HG03378 (cell line): ENCODE data around the gene STOX2.

Source experiments
- ATAC-seq: cut with Tn5 transposase; IDR thresholded peaks from one replicate; pipeline ENCODE4 v1.9.1; 2021; ENCODE audit warnings: mild to moderate bottlenecking, moderate library complexity; ENCODE audit not compliant: unreplicated experiment

Gene STOX2

DNA sequence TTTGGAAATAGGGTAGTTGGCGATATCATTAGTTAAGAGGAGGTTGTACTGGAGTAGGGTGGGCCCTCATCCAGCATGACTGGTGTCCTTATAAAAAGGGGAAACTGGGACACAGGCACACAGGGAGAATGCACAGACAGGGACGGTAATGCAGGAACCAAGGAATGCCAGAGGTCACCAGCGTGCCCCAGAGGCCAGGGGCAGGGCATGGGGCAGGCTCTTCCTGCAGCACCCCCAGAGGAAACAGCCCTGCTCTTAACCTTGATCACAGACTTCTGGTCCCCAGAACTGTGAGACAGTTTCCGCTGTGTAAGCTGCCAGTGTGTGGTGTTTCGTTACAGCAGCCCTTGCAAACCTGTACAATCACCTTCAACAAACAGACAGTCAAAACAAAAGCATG lies 15.9 kb upstream of the STOX2 start:
- no peak for ATAC-seq

DNA sequence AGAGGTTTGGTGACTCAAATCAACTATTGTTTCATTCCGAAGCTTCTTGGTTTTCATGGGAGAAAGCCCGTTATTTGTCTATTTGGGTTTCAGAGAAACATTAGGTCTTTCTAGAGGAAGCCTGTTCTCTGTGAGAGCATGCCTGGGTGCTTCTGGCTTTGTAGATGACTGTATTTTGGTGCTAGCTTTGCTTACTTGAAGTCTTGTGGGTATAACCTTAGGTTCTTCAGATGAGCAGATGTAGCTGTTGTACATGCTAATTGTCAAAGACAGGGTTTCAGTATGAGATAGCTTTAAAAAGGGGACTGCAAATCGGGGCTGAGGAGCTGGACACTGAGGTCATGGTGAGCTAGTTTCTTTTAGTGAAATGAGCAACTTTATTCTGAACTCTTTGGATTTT lies 7.9 kb upstream of the STOX2 start:
- ATAC-seq = no peak

DNA sequence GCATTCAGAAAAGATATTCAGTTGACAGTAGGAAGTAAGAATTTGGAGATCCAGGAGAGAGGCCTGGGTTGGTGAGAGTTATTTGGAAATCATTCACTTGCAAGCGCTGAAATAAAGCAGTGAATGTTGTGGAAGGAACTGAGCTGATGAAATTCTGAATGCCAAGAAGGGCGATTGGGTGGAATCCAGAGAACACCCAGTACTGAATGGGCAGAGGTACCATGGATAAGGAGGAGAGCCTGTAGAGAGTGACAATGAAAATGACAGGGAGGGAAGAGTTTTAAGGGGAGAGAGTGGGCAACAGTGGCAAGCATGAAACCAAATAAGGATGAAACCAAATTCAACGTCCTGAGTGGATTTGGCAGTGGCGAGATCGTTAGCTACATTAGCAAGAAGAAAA lies 6.7 kb upstream of the STOX2 start:
- no peak for ATAC-seq

DNA sequence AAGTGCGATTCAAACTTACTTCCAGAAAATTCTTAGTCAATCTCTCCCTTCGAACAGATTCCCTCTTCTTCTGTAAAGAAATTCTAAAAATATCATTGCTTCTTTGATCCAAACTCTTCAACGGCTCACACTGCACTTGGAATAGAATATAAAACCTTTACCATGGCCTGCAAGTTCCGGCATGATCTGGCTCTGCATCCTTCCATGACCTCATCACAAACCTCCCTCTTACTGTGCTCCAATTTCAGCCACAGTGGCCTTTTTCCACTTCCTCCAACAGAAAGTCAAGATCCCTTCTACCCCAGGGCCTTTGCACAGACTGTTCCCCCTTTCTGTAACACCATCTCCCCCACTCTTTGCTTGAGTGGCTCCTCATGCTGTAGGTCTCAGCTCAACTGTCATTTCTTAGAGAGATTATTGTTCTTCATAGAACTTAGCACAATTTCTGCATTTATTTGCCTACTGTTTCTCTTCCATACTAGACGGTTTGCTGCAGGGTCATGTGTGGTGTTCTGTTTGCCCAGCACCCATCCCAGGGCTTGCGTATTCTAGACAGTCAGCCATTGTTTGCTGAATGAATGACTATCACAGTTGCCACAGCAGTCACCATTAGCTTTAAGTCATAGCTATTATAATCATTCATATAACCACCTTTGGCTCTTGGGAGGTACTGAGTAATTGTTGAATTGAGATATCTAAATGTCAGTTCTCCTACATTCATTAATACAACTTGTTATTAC lies 1.9 kb upstream of the STOX2 start:
- no peak for ATAC-seq

DNA sequence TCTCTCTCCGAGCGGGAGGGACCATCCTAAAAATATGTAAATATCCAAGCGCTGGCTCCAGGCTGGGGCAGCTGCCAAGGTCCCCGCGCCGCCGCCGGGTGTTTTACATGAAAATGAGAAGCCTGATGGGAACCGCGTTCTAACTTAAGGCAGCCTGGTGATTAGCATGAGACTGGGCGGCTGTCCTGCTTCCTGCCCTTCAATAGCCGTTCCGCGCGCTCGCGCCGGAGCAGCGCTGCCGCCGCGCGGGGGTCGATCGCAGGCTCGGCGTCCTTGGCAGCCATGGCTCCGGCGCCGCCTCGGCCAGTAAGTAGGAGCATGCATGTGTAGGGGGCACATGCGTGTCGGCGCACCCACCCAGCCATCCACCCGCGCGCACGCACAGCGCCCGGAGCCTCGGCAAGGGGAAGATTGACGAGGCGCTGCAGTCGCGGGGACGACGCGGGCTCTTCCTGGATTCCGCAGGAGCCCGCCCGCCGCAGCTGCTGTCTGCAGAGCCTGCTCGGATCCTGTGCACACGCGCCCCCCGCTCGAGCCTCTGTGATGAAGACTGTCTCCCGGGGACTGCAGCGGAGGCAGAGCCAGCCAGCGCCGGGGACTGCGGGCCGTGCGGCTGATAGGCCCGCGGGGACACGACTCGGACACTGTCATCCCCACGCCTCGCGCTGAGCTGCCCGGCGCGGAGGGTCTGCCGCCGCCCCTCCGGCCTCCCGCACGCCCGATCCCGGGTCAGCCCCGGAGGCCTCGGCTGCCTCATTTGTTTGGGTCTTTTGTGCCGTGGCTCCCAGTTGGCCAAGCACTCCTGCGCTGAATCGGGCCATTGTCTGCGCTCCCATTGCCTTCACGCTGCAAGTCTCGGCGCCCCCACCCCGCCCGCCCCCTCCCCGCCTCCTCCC lies 734 bp downstream of the STOX2 start:
- ATAC-seq = no peak

GRCh38 chr4:183906489-183906738 lies 1.3 kb downstream of the STOX2 start:
- ATAC-seq = no peak

- ATAC-seq = no peak
Measured at GRCh38 chr4:183906739-183907651, 1.9 kb downstream of the STOX2 start.

DNA sequence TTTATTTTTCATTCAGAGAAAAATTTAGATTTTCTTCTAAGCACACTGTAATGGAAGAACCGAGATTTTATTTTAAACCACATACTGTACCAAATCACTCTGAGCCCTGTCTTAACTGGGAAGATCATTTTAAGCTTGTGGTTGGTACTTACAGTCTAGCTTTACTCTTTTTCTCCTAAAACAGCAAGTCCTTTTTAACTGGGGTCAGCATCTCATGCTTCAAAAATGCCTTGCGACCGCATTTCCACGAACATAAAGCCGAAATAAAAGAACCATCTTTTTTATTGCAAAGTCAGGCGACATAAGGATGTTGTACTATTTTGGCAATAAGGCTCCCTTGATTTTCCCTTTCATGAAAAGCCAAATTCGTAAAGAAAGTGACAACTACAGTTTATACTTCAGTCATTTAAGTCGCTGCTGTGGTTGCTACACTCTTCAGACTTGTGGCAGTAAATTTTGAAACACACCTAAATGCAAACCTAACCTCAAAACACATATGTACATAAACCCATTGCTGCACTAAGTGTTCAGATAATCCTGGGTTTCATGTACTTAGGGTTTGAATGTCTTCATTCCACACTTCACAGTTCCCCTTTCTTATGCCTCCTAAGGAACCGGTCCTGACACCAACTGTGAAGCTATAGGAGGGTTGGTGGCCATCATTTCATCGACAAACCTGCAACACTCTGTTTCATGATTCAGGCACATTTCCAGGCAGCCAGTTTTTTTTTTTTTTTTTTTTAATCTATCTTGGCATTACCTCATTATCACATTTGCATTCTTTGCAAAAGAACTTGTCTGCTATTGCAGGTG lies 3.0 kb downstream of the STOX2 start:
- ATAC-seq = no peak

DNA sequence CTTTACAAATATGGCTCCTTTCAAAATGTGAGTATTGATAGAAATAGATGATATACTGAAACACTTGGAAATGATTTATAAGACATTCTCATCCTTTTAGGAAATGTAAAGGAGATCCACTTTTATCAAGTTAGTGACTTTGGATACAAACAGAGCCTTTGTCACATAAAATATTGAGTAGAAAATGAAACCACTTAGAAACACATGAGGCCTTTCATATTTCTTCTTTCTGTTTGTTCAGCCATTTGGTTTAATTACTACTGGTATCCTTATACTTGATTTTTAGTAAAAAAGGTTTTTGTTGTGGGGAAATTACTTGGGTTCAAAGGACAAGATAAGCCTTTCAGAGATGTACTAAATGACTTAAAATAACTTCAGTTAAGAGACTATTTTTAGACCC lies 4.1 kb downstream of the STOX2 start:
- no peak for ATAC-seq

- no peak for ATAC-seq
Measured at GRCh38 chr4:183909801-183910200, 4.7 kb downstream of the STOX2 start.

DNA sequence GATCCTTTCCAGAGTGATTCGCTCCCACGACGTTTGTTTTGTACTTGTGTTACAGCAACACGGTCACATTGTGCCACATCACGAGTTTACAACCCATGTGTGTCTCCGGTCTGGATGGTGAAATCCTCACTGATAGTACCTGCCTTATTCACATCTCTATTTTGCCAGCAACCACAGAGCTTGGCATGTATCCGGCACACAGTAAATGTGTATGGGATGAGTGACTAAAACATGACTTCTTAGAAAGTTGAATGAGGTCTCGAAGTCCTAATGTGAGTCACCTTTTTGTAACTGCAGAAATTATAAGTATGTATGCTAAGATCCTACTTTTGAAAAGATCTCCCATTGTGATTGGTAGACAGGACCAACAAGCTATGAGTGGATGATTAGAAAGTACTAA lies 7.5 kb downstream of the STOX2 start:
- ATAC-seq = no peak

GRCh38 chr4:183915976-183916375 lies 10.9 kb downstream of the STOX2 start:
- no peak for ATAC-seq

GRCh38 chr4:183918696-183919095 lies 13.6 kb downstream of the STOX2 start:
- no peak for ATAC-seq

GRCh38 chr4:183919141-183919540 lies 14.0 kb downstream of the STOX2 start:
- no peak for ATAC-seq

- ATAC-seq = no peak
Measured at GRCh38 chr4:183920512-183920911, 15.4 kb downstream of the STOX2 start.

- ATAC-seq = no peak
Measured at GRCh38 chr4:183921335-183921734, 16.2 kb downstream of the STOX2 start.

DNA sequence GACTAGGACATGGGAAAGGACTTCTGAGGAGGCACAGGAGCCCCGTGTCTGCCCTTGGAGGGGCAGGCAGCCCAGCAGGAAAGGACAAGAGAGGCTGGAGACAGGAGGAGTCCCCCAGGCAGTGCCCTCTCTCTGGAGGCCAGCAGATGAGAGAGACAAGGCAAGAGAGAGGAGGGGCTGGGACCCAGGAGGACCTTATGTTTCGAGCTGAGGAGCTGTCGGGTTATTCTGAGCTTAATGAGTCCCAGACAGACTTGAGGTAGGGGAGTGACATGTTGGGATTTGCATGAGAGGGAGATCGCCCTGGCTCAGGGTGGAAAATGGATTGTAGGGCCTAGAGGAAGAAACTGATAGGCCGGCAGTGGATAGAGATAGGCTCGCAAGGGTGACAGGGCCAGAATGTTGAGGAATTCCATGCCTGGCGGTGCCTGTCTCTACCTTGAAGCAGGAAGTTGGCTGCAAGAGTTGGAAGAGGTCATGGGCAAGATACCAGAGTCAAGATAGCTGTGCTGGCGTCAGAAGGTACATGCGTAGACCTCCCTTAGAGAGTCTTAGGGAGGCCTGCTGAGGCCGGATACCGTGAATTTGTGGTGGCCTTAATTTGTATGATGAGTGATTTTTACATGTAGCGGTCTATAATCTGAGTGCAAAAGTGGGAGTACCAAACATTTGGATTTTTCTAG lies 19.4 kb downstream of the STOX2 start:
- no peak for ATAC-seq

DNA sequence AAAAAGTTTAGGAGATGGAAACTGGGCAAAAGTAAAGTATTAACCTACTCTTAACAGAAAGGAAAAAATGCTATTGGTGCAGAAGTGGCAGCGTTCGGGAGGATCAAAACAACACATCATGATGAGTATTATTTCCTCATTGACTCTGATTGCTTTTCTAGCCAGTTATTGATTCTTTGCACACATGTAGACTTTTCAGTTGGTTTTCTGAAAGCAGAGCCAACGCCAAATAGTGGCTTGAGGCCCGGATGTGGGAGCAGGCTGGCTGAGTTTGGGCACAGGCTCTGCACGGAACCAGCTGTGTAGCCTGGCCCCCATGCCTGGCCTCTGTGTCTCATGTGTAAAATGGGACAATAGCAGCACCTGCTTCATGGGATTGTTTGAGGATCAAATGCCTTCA lies 21.8 kb downstream of the STOX2 start:
- ATAC-seq = no peak

- no peak for ATAC-seq
Measured at GRCh38 chr4:183932576-183932975, 27.5 kb downstream of the STOX2 start.

DNA sequence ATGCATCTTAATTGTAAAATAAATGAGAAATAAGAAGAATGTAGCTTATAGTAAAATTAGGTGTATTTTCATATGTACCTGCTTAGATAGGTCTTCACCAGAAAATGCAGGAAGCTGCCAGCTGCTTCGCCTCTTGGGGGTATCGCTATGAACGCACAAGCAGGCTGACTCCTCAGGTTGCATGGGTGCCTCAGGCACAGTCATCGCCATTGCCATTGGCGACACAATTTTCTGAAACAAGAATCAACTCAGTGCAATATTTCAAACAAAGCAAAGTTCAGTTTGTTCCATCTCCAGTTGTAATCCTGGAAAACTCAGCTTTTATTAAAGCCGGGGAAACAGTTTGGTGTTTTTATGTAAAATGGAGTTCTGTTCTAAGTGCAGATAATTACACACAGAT lies 29.7 kb downstream of the STOX2 start:
- no peak for ATAC-seq
